Measurements from ENCODE around the gene KL.

GRCh38 chr13:33008946-33009722 lies 7.1 kb upstream of the KL start:
- TF ChIP-seq CTCF (IDR thresholded peaks at IDR 0.05) (no peak), EZH2 (IDR thresholded peaks at IDR 0.05; ENCODE audit: borderline replicate concordance, insufficient read depth, low read depth, low read length, poor library complexity, severe bottlenecking) (no peak)
